GM12892 (cell line): Measurements from ENCODE around the gene SMIM5.

Experiments used
- POLR2A ChIP-seq: IDR thresholded peaks from 2 replicates; pipeline ENCODE4 v1.6.1; 2011; ENCODE audit warnings: low read depth, low read length, control low read depth
- POLR2AphosphoS5 ChIP-seq: IDR thresholded peaks from 2 replicates; pipeline ENCODE4 v1.6.1; 2011; ENCODE audit warnings: low read depth, low read length, control low read depth
- TAF1 ChIP-seq: IDR thresholded peaks from 2 replicates; pipeline ENCODE4 v1.6.1; 2011; ENCODE audit warnings: low read depth, mild to moderate bottlenecking, control low read depth, low read length, borderline replicate concordance

- TF ChIP-seq POLR2A (no peak), POLR2AphosphoS5 (no peak), TAF1 (no peak)
Observed at GRCh38 chr17:75602644-75603043, 30.6 kb upstream of the SMIM5 start.
